Parathyroid adenoma (tissue), 2 donors: Measurements from ENCODE around the gene KCTD15.
A peak's percentile ranks its signal among the peaks of the same experiment; 100 is the strongest.

ENCODE experiments used
- H2AFZ ChIP-seq: fragments of 300-600 bp; sonication (generic); one replicate; pipeline ENCODE4 v1.7.0; 2017; ENCODE audit warnings: antibody characterized with exemption, mild to moderate bottlenecking
- H3K27ac ChIP-seq: fragments of 300-600 bp; sonication (generic); one replicate; pipeline ENCODE4 v1.7.0; 2017
- H3K27me3 ChIP-seq: fragments of 300-600 bp; sonication (generic); one replicate; pipeline ENCODE4 v1.7.0; 2017; ENCODE audit warnings: low read length; ENCODE audit not compliant: control insufficient read depth, insufficient read depth
- H3K36me3 ChIP-seq: fragments of 300-600 bp; sonication (generic); one replicate; pipeline ENCODE4 v1.7.0; 2017; ENCODE audit warnings: low read length; ENCODE audit not compliant: control insufficient read depth, insufficient read depth
- H3K4me1 ChIP-seq: fragments of 300-600 bp; sonication (generic); one replicate; pipeline ENCODE4 v1.7.0; 2017; ENCODE audit warnings: control low read depth
- H3K4me2 ChIP-seq: fragments of 300-600 bp; sonication (generic); one replicate; pipeline ENCODE4 v1.7.0; 2017; ENCODE audit warnings: low read length
- H3K4me3 ChIP-seq: fragments of 300-600 bp; sonication (generic); one replicate; pipeline ENCODE4 v1.7.0; 2017; ENCODE audit warnings: low read depth, low read length
- H3K79me2 ChIP-seq: fragments of 300-600 bp; sonication (generic); one replicate; pipeline ENCODE4 v1.7.0; 2017; ENCODE audit warnings: control low read depth
- H3K9ac ChIP-seq: fragments of 300-600 bp; sonication (generic); one replicate; pipeline ENCODE4 v1.7.0; 2017; ENCODE audit warnings: mild to moderate bottlenecking
- H3K9me3 ChIP-seq: fragments of 300-600 bp; sonication (generic); one replicate; pipeline ENCODE4 v1.7.0; 2017; ENCODE audit warnings: low read length; ENCODE audit not compliant: control insufficient read depth
- TF ChIP-seq, protein P1 (sequence below): fragments of 300-600 bp; sonication (generic); IDR thresholded peaks from one replicate; pipeline ENCODE4 v1.7.0; 2017; ENCODE audit warnings: antibody characterized with exemption, mild to moderate bottlenecking
- donor health status: primary hyperparathyroidism.

The KCTD15 gene

DNA sequence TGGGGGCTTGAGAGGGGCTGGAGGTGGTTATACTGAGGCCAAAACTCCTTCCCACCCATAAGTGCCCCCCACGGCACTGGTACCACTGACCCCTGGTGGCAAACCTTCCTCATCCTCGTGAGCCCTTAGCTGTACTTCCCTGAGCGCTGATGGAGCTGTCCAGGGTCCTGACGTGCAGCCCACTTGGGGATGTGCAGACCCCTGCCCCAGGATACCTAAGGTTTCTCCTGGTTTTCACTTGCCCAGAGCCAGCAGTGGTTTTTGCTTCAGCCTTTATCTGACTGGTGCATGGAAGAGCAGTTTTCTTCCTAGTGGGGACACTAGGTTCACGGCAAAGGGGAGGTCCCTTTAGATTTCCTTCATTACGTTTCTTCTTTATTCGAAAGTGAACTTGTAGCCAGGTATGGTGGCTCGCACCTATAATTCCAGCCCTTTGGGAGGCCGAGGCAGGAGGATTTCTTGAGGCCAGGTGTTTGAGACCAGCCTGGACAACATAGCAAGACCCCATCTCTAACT, 28.7 kb upstream of the KCTD15 start:
- Histone ChIP-seq H3K36me3 (no peaks in the 10 kb centered on the region), H2AFZ (no peak overlapping the region), H3K27ac (no peak overlapping the region), H3K4me2 (no peak overlapping the region), H3K4me1 (no peaks in the 10 kb centered on the region), H3K9ac (no peak overlapping the region), H3K4me3 (no peak overlapping the region), H3K9me3 (no peaks in the 10 kb centered on the region), H3K79me2 (no peaks in the 10 kb centered on the region), H3K27me3 (no peaks in the 10 kb centered on the region)
- TF ChIP-seq, protein P1, sequence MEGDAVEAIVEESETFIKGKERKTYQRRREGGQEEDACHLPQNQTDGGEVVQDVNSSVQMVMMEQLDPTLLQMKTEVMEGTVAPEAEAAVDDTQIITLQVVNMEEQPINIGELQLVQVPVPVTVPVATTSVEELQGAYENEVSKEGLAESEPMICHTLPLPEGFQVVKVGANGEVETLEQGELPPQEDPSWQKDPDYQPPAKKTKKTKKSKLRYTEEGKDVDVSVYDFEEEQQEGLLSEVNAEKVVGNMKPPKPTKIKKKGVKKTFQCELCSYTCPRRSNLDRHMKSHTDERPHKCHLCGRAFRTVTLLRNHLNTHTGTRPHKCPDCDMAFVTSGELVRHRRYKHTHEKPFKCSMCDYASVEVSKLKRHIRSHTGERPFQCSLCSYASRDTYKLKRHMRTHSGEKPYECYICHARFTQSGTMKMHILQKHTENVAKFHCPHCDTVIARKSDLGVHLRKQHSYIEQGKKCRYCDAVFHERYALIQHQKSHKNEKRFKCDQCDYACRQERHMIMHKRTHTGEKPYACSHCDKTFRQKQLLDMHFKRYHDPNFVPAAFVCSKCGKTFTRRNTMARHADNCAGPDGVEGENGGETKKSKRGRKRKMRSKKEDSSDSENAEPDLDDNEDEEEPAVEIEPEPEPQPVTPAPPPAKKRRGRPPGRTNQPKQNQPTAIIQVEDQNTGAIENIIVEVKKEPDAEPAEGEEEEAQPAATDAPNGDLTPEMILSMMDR = no peak

DNA sequence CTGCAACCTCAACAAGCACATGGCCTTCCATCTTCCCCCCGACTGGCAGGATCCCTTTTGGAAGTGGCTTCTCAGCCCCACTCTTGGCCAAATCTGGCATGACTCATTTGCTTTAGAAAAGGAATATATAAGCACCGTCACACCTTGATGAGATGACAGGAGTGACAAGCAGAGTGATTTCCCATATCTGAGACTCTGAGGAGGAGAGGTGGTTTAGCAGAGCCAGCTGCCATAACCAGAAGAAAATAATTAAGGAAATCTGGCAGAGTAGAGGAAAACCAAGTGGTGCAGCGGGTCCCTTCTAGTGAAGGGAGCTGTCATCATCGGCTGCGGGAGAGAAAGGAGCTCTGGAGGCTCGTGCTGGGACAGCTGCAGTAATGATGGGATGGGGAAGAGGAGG, 27.5 kb upstream of the KCTD15 start:
- no peak overlapping the region for H3K27ac ChIP-seq
- TF ChIP-seq, protein P1 = no peak
- no peaks in the 10 kb centered on the region for H3K79me2 ChIP-seq
- no peaks in the 10 kb centered on the region for H3K9me3 ChIP-seq
- H3K4me1 ChIP-seq = no peaks in the 10 kb centered on the region
- no peaks in the 10 kb centered on the region for H3K27me3 ChIP-seq
- H3K9ac ChIP-seq = no peak overlapping the region
- no peak overlapping the region for H2AFZ ChIP-seq
- H3K4me3 ChIP-seq = no peak overlapping the region
- H3K4me2 ChIP-seq = no peak overlapping the region
- H3K36me3 ChIP-seq = no peaks in the 10 kb centered on the region

DNA sequence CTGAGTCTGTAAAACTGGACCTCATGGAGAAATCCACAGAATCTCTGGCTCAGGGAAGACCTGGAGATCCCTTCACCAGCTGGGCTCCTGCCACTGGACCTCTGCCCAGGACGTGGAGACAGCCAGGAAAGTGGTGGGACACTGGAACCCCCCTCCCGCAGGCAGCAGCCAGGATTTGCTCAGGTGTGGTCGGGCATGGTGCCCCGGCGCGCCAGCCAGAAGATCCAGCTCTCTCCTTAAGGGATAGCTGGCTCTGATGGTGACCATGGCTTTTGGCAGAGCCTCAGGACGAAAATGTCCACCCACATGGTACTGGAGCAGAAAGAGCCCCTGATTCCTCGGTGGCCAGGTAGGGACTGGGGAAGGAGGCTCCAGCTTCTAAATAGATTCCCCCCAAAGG, 26.6 kb upstream of the KCTD15 start:
- H3K79me2 ChIP-seq = no peaks in the 10 kb centered on the region
- no peaks in the 10 kb centered on the region for H3K36me3 ChIP-seq
- no peak overlapping the region for H3K9ac ChIP-seq
- H3K4me1 ChIP-seq = no peaks in the 10 kb centered on the region
- H3K9me3 ChIP-seq = no peaks in the 10 kb centered on the region
- no peak overlapping the region for H3K27ac ChIP-seq
- no peak overlapping the region for H2AFZ ChIP-seq
- H3K4me3 ChIP-seq = no peak overlapping the region
- no peaks in the 10 kb centered on the region for H3K27me3 ChIP-seq
- TF ChIP-seq, protein P1 = no peak
- H3K4me2 ChIP-seq = no peak overlapping the region

DNA sequence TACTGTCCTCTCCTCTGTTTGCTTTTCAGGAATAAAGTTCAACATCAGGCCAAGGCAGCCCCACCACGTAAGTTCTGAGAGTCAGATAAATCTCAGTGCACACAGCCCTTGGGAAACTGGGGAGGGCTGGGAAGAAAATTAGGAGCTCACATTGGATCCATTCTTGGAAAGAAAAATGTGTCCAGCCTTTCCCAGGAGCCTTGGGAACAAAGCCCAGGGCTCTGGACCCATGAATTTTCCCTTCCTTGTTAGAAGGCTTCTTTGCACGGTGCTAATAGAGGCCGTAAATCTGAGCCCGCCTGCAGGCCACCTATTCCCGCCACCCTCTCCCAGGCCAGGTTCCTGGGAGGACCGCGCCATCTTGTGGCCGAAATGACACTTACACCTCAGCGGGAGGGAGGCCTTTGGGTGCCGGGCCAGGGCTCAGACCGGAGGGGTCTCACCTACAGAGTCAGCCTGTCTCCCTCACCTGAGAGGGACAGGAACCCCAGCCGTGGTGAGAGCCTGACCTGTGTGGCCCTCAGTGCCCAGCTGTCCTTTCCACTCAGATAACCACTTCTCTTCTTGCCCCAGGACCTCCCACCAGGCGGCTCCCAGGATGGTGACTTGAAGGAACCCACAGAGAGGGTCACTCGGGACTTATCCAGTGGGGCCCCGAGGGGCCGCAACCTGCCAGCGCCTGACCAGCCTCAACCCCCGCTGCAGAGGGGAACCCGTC, 25.1 kb upstream of the KCTD15 start:
- no peaks in the 10 kb centered on the region for H3K36me3 ChIP-seq
- H3K4me2 ChIP-seq = no peak overlapping the region
- H3K4me3 ChIP-seq = no peak overlapping the region
- H2AFZ ChIP-seq = peak overlapping the region; percentile 56
- no peaks in the 10 kb centered on the region for H3K4me1 ChIP-seq
- no peaks in the 10 kb centered on the region for H3K79me2 ChIP-seq
- TF ChIP-seq, protein P1 = peak; percentile 94
- H3K9me3 ChIP-seq = no peaks in the 10 kb centered on the region
- no peak overlapping the region for H3K27ac ChIP-seq
- no peaks in the 10 kb centered on the region for H3K27me3 ChIP-seq
- H3K9ac ChIP-seq = no peak overlapping the region
